Fibroblast of the conjunctiva (primary cell): ENCODE measurements around the gene CASP8.
"Not testable (repeated sequence)": the region's sequence is repeated elsewhere in the genome, so short reads cannot be mapped to it uniquely, and the experiment has no call there.

ENCODE experiments used
- DNase-seq: peaks from one replicate; pipeline ENCODE4 v3.0.0-alpha.2; 2010; ENCODE audit warnings: low read depth

Gene CASP8

DNA sequence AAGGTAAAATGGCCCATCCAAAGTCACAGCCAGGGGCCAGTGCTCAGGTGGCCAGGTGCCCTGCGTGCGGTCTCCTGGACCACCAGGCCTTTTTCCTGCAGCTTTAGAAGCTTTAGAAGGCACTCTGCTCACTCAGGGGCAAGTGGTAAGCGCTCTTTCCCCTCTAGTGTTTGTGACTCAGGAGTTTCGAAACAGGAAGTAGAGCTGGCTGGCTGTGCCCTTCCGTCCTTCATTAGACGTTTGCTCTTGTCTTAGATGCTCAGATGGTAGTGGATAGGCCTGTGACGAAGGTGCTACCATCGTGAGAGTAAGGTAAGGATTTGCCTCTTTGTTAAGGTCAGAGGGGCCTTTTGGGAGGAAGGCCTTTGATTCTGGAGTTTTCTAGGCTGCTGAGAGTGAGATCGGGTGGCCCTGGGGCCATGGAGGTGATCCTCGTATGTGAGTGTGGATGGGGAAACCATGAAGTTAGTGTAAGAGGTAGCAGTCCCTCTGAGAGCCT, at the start of gene CASP8:
Gene CASP8, plus strand, starts transcription at position 235 of the 499 bp plus-strand sequence. CDS start 5,951 bp downstream, outside the sequence.
- peak; percentile 21 for DNase-seq

DNA sequence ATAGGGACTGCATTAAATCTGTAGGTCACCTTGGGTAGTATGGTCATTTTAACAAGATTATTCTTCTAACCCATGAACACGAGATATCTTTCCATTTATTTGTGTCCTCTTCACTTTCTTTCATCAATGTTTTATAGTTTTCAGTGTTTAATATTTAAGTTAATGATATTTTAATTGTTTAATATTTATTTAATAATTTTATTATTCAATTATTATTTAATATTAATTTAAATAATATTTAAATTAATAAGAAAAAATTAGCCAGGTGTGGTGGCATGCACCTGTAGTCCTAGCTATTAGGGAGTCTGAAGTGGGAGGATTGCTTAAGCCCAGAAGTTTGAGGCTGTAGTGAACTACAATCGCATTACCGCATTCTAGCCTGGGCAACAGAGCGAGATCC, 44.4 kb upstream of the CASP8 start:
- no peak for DNase-seq

DNA sequence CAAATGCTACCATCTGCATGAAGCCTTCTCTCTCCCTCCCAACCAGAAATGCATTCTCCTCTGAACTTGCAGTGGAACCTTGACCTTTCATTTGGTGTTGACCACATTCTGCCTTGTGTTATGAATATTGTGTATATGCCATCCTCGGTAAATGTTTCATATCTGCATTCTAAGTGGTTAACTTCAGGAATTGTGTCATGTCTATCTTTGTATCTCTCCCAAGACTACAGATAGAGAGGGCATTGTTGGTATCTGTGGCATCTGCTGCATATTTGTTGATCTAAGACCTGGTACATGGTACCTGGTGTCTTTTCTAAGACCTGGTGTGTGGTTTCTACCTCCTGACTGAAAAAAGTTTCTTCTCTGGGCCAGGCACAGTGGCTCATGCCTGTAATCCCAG, 43.4 kb upstream of the CASP8 start:
- no peak for DNase-seq

DNA sequence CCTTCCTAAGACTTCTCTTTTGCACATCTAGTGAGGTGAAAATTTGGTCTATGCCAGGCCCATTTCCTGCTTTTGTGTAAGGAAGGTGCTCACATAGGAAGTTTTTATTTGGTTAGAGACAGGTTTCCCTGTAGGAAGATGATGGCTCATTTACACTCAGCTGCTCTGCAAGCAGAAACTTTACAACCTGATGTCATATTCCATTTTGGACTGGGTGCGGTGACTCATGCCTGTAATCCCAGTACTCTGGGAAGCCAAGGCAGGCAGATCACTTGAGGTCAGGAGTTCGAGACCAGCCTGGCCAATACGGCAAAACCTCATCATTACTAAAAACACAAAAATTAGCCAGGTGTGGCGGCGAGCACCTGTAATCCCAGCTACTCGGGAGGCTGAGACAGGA, 41.6 kb upstream of the CASP8 start:
- DNase-seq, result no peak

DNA sequence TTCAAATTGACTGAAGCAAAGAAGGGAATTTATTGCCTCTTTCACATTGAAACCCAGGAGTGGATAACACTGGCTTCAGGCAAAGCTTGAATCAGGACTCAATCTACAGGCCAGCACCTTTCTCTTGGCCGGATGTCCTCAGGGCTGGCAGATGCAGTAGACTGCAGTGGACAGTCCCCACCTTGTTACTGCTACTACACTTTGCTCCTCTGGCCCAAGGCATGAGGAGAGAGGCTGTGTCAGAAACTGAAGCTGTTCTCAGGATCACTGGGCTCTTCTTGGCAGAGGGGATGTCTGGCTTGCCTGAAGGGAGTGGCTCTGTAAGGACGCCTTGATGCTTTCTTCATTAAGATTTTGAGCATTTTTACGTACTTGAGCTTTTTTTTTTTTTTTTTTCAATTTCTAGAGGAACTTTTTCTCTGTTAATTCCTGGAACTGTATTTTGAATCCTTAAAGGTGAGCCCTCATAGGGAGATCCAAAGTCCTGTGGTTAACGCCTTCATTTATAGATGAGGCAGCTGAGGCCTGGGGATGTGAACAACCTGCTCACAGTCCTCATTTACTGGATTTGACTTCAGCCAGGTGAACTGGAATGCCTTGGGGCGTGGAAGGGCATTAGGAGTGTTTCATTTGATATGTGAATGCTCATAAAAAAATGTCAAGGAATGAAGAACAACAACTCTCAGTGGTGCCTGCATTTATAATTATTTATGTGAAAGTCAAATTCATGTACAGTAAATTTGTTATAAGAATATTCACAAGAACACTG, 40.8 kb upstream of the CASP8 start:
- DNase-seq, result no peak

DNA sequence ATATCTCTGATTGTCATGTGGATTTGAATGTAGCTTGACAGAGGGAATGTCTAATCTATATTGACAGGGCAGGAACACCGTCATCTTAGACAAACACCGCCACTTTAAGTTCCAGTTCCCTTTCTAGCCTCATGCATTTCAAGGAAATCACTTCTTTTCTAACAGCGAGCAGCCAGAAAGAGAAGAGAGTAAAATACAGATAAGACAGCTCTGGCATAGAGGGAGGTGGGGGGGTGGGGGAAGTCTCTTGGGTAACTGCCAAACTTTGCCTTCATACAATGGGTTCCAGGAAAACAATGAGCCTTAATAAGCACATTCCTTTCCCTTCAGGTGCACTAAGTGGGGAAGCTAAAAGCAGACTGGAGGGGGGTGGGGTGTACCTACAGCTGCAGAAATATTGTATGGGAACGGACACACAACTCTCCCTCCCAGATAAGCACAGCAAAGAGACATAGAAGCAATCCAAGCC, 40.2 kb upstream of the CASP8 start:
- DNase-seq, result no peak

DNA sequence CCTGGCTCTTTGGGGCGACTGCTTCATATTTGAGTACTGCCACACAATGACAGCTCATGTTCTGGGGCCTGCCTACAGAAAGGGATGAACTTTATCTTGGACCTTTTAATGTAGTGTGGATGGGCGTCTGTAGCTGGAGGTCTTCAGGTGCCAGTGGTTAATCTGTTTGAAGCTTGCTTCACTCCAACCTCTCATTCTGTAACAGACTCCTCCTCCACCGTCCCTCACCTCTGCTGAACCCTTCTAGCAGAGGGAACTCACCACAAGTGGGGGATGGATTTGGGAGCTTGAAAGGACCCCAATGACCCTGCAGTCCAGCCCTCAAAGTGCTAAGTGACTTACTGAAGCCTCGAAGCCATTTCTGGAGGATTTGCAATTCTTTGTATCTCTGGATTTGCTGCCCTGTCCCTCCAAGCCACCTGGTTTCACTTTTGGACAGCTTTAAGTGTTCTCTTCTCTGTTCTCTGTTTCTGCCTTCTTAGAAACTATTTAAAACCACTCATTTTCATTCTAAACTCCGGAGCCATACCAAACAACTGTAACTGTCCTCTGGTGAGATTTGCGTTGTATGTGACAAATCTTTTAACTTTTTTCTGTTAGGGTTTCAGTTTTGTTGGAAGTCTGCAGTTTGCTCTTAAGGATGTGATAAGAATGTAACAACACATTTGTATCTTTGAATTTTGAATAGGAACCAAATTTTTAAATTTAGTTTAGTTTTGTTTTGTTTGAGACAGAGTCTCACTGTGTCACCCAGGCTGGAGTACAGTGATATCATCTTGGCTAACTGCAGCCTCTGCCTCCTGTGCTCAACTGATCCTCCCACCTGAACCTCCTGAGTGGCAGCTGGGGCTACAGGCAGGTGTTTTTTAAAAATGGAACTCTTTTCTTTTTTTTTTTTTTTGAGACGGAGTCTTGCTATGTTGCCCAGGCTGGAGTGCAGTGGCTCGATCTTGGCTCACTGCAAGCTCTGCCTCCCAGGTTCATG, 37.0 kb upstream of the CASP8 start:
- no peak for DNase-seq

DNA sequence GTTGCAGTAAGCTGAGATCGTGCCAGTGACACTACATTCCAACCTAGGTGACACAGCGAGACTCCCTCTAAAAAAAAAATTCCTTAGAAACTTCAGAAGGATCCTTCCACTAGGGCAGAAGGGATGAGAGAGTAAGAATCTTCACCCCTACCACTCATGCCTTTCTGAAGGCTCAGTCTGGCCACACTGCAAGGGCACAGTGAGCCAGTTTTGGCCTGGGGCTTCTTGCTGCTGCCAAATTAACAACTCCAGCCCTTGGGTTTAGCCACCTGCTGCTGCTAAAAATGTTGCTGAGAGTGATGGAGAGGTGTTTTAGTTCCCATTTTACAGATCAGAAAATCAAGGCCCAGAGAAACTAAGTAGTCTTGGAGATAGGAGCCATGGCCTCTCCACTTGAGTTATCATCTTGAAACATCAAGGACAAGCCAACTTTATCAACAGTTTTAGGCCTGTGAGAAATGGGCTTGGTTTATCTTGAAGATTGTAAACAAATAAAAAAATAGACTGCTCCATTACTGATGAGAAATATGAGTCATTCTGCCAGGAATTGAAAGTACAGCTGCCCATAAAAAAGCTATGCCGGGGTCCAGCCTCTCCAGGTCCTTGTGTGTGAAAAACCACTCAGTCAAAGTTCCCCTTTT, 31.9 kb upstream of the CASP8 start:
- DNase-seq, result no peak

DNA sequence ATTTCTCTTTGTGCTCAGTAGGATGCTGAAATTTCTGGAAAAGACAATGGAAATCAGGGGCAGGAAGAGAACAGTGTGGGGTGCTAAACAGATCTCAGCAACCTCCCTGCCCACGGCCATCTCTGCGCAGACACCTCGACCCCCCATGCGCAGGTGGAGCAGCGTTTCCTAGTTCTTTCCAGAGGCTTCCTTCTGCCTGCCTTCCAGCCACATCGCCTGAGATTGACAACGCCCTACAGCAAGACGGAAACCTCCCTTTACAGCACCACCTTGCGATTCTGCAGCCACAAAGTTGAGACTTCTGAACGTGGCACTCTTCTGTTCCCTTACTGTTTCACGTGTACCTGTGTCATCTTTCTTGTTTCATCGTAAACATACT, 31.4 kb upstream of the CASP8 start:
- no peak for DNase-seq

DNA sequence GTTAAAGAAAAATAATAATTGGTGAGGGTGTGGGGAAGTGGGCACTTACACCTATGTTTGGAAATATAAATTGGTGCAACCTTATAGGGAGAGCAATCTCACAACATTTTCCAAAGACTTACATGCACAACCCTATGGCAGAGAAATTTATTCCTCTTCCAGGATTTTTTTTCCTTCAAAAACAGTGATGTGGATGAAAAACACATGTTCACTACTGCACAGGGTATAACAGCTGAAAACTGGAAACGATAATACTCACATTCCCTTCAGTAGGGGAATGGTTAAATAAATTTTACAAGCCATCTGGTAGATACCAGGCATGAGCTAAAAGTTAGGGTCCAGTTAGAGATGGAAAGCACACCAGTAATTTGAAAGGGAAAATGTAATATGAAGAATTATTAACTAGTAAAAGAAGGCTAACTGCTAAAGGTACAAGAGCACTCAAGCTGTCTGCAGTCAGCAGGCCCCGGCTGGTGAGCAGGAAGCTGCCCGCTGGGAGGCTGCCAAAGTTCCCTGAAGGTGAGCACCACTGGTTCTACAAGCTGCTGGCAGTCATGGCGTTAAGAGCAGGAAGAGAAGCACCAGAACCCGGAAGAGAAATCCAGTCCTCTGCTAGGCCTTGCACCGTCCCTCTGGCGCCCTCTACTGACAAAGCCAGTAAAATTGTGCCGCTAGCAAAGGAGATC, 28.4 kb upstream of the CASP8 start:
- peak; percentile 90 for DNase-seq

DNA sequence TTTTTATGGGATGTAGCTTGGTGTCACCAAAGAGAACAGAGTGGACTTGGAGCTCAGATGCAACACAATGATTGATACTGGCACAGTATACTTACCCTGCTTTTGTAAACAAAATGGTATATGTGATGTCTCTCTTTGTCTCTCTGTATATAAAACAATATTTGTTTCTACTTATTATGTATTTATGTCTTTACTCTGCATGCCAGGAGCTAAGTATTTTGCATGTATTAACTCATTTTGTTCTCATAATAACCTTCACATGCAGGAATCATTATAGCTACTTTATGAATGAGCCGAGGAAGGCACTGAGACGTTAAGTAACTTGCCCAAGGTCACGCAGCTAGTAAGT, 27.9 kb upstream of the CASP8 start:
- DNase-seq, result no peak

DNA sequence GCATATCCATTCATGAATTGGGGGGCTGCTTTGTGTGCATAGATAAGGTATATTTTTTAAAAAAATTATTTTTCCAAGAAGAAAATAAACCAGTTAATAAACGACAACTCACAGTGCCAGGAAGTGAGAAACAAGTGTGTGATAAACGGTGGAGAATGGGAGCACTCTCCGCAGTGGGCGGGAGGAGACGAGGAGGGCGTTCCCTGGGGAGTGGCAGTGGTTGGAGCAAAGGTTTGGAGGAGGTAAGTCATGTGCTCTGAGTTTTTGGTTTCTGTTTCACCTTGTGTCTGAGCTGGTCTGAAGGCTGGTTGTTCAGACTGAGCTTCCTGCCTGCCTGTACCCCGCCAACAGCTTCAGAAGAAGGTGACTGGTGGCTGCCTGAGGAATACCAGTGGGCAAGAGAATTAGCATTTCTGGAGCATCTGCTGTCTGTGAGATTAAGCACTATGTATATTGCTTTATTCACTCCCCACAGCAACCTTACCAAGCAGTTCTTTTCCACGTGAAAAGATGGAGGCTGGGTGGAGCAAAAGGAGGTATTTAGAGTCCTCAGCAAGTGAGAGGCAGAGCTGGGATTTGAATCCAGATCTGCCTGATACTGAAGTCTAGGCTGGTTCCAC, 27.0 kb upstream of the CASP8 start:
- no peak for DNase-seq

DNA sequence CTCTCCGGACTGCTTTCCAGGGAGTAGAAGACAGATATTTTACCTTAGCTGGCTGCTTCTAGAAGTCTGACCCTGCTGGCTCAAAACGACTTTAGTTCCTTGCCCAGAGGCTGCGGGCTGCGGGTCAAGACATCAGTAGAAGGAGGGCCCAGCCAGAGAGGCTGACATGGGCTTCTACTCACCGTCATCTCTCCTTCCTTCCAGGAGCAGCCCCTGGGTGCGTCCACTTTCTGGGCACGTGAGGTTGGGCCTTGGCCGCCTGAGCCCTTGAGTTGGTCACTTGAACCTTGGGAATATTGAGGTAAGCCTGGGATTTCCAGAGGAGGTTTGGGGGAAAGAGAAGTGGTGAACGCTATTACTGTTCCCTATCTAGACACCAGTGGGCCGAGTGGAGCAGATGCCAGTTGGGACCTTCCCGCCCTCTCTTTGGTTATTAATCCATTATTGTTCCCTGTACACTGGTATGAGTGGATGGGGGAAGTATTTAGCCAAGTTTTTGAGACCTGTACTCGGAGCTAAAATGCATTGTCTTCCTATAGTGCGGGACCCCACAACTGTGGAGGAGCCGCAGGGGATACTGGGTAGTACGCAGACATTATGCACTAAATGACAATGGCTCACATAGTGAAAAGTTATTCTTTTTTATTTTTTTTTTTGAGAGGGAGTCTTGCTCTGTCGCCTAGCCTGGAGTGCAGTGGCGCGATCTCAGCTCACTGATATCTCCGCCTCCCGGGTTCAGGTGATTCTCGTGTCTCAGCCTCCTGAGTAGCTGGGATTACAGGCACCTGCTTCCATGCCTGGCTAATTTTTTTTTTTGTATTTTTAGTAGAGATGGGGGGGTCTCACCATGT, 26.3 kb upstream of the CASP8 start:
- no peak for DNase-seq

DNA sequence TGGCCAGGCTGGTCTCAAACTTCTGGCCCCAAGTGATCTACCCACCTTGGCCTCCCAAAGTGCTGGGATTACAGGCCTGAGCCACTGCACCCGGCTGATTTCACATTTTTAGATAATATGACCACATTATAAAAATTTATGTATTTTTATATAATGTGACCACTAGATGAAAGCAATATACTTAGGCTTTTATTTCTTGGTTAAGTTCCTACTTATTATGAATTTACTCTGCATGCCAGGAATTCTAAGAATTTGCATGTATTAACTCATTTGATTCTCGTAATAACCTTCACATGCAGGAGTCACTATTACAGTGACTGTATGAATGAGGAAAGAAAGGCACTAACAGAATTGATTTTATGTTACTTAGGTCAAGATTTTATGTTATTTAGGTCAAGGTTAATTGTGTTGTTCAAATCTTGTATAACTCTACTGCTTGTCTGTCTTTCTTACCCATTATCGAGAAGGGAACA, 25.6 kb upstream of the CASP8 start:
- no peak for DNase-seq

DNA sequence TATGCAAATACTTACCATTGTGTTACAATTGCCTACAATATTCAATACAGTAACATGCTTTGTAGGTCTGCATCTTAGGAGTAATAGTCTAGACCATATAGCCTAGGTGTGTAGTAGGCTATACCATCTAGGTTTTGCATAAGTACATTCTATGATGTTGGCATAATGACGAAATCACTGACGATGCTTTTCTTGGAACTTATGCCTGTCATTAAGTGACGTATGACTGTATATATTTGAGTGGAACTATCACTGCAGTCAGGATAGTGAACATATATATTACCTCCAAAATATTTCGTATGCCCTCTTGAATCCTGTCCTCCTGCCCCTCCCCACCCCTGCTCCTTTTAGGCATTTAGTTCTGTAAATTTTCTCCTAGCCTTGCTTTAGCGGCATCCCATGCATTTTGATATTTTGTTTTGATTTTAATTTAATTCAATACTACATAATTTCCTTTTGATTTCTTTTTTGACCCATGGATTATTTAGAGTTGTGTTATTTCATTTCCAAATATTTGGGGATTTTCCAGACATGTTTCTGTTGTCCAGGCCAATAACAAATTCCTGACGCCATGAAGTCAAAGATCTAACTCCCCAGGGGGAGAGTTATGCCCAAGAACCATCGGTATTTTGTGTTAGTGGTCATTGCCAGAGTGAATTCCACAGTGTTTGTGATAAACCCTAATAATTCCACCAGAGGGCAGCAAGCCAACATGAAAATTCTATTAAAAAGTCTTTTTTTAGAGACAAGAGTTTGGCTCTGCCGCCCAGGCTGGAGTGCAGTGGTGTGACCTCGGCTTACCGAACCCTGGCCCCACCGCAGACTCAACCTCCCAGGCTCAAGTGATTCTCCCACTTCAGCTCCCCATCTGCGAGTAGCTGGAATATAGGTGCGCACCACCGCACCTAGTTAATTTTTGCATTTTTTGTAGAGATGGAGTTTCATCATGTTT, 24.2 kb upstream of the CASP8 start:
- DNase-seq, result peak; percentile 76

DNA sequence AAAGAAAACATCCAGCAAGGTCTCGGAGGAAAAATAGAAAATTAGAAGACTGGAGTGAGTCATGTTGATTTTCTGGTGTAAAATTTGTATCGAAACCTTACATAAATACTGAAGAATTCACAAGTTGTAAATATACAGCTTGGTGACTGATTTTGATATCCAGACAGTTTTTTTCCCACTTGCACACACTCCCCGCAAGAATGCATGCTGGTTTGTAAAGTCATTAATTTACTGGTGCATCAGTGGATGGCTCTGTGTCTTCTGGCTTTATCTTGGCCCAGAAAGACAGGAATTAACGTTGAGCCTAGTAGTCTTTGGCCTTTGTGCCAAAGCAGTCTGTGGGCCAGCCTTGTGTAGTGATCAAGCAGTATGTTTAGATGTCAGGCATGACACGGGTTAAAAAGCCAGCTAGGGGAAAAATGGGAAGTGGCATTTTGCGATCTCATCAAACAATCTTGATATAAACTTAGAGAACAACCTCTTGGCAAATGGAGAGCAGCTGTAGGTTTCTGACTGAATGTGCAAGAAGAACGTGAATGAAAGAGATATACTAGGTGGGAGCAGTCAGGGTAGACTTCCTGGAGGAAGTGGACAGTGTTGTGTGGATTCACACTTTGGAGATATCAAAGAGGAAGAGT, 22.7 kb upstream of the CASP8 start:
- DNase-seq, result no peak

DNA sequence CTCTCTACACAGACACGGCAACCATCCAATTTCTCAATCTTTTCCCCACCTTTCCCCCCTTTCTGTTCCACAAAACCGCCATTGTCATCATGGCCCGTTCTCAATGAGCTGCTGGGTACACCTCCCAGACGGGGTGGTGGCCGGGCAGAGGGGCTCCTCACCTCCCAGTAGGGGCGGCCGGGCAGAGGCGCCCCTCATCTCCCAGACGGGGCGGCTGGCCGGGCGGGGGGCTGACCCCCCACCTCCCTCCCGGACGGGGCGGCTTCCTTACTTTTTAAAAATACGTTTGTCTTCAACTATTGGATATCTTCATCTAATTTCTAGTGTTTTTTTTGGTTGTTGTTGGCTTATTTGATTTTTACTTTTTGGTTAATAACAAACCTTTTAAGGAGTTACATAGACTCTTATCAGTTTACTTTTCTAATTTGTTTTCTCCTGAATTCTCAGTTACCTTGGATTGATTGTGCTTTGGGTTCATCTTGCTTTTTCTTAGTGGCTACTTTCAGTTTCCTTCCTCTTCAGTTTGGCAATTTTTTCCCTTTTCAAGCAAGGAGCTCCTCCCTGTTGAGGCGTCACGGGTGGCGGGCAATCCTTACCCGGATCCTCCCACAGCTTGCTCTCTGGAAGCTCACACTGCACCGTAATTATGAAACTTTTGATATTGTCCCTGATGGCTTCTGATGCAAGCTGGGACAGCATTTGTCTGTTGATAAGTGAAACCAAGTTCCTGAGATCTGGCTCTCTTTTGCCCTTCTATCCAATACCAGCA, 21.0 kb upstream of the CASP8 start:
- DNase-seq, result not testable (repeated sequence)
